Sigmoid colon (tissue), 7 donors: ENCODE results near the gene TRAPPC3L. TPM values are rescaled to one million over a fixed set of nuclear protein-coding genes. Genes with fewer than 3 reads are reported as not detected.

Source experiments
- DNase-seq: peaks from one replicate; pipeline ENCODE4 v3.0.0-alpha.2; 2019
- H3K27ac ChIP-seq, 4 donors: fragments of 200-600 bp; sonication (generic); one replicate each; pipeline ENCODE4 v1.5.1; 2016 to 2019; ENCODE audit warnings: mild to moderate bottlenecking in 1 of 4
- H3K27me3 ChIP-seq, 3 donors: fragments of 200-600 bp; sonication (generic); one replicate each; pipeline ENCODE4 v1.5.1; 2019; ENCODE audit warnings: mild to moderate bottlenecking in 1 of 3
- H3K36me3 ChIP-seq, 4 donors: fragments of 200-600 bp; sonication (generic); one replicate each; pipeline ENCODE4 v1.5.1; 2016 to 2019
- H3K4me1 ChIP-seq, 4 donors: fragments of 200-600 bp; sonication (generic); one replicate each; pipeline ENCODE4 v1.5.1; 2017 to 2019
- H3K4me3 ChIP-seq, 4 donors: fragments of 200-600 bp; sonication (generic); one replicate each; pipeline ENCODE4 v1.5.1; 2017 to 2019; ENCODE audit warnings: mild to moderate bottlenecking in 2 of 4, moderate library complexity in 1 of 4
- H3K9me3 ChIP-seq, 4 donors: fragments of 200-600 bp in 3 of 4; sonication (generic) in 3 of 4; one replicate each; pipeline versions ENCODE4 v1.5.1 to v1.6.1; 2013 to 2019
- CTCF ChIP-seq, 4 experiments: fragments of 450-650 bp in 3 of 4; fragments of 200-600 bp in 1 of 4; IDR thresholded peaks; one replicate each; pipeline ENCODE4 v1.5.1; 2016 to 2019; ENCODE audit warnings: antibody characterized with exemption in 4 of 4, mild to moderate bottlenecking in 3 of 4, moderate library complexity in 2 of 4
- EP300 ChIP-seq, 4 donors: sonication (generic); formaldehyde crosslinking; IDR thresholded peaks; one replicate each; pipeline ENCODE4 v1.6.1; 2017; ENCODE audit warnings: antibody characterized with exemption in 4 of 4
- POLR2A ChIP-seq, 2 donors: fragments of 450-650 bp; IDR thresholded peaks; one replicate each; pipeline ENCODE4 v1.6.1; 2016; ENCODE audit warnings: antibody characterized with exemption in 2 of 2, mild to moderate bottlenecking in 2 of 2, moderate library complexity in 2 of 2
- POLR2AphosphoS5 ChIP-seq, 4 donors: sonication (generic); formaldehyde crosslinking; IDR thresholded peaks; one replicate each; pipeline ENCODE4 v1.6.1; 2017; ENCODE audit warnings: antibody characterized with exemption in 4 of 4
- WGBS, 2 donors: extraction: QIAGEN DNeasy Blood & Tissue Kit; methylation state at CpG; one replicate each; pipeline ENCODE4 v1.1.7; 2013; 5-methylcytosine and 5-hydroxymethylcytosine counted together
- intact Hi-C: fragments of 100-400 bp; cut with DNase I; formaldehyde crosslinking; loops from one replicate; pipeline ENCODE4 v1.15.1; 2023
- polyA plus RNA-seq, 3 donors: library from polyadenylated mRNA; stranded (reverse); fragments of 200-250 nt; gene quantifications; one replicate each; pipeline ENCODE4 v1.2.3, GENCODE V29; 2013
- total RNA-seq, 4 donors: library from RNA; depleted of rRNA; stranded (reverse); fragments of >200 nt; gene quantifications; one replicate each; pipeline ENCODE4 v1.1.0, GENCODE V29; 2016
- donor health status: healthy with polysubstance abuse.
- donor health status: Bipolar disorder and iron deficiency.
- donor health status: healthy.

The TRAPPC3L gene
- not detected for total RNA-seq
- not detected for polyA plus RNA-seq

DNA sequence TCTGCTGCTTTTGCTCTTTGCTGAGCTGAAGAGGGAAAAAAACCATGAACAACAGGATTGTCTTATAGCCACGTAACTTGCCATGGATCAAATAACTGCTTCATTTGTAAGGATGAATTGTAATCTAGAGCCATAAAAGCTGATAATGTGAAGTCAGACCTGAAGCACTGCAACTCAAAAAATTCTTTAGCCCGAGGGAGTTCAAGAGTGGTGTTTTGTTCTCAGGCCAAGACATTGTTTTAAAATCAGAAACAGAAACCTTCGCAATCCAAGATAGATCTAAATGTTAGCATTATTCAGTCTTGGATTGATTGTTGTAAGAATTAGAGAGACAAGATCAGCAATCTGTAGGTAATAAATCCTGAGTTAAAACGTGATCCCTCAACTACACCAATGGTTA is at the start of gene TRAPPC3L:
TRAPPC3L (minus strand) TSS at position 34 of the 400 bp plus-strand sequence. CDS start 170 bp downstream, outside the sequence.
- H3K36me3 ChIP-seq = no peaks in the 10 kb centered on the region
- H3K9me3 ChIP-seq = no peaks in the 10 kb centered on the region
- TF ChIP-seq EP300 (IDR thresholded peaks at IDR 0.05) (no peak), POLR2AphosphoS5 (IDR thresholded peaks at IDR 0.05) (no peak), POLR2A (IDR thresholded peaks at IDR 0.05) (no peak), CTCF (IDR thresholded peaks at IDR 0.05) (no peak)
- H3K4me1 ChIP-seq = no peaks in the 10 kb centered on the region
- H3K27ac ChIP-seq = no peak within 1 kb of the TSS
- WGBS, 2 donors = 35 to 63% methylated on average over 4 of the region's 4 CpGs
- H3K4me3 ChIP-seq = no peak within 1 kb of the TSS
- intact Hi-C loops = no loop called here
- H3K27me3 ChIP-seq = no peaks in the 10 kb centered on the region
- DNase-seq = no peak

DNA sequence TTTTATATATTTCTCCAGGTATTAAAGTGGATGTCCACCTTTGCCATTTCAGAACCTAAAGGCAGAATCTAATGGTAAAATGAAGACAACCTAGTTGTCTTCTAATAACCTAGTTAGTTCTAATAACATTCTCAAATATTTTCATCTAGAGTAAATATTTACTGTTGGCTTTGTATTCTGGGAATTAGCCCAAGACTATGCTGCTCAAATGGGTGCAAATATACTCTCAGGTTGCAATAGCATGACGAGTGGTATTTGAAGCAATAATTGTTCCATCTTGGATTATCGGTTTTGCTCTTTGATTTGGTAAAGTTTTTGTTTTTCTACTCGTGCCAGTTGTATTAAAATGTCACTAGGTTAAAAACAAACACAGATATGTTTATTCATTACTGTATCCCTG is 49.8 kb upstream of the TRAPPC3L start:
- H3K4me3 ChIP-seq = no peak overlapping the region
- no peak for TF ChIP-seq POLR2A (IDR thresholded peaks at IDR 0.05)
- TF ChIP-seq POLR2AphosphoS5 (IDR thresholded peaks at IDR 0.05) = no peak
- TF ChIP-seq EP300 (IDR thresholded peaks at IDR 0.05) = no peak
- no peak for TF ChIP-seq CTCF (IDR thresholded peaks at IDR 0.05)
- H3K27me3 ChIP-seq = no peaks in the 10 kb centered on the region
- H3K27ac ChIP-seq = no peak overlapping the region
- no peaks in the 10 kb centered on the region for H3K4me1 ChIP-seq
- 83 to 89% methylated on average over 3 of the region's 3 CpGs for whole genome bisulfite sequencing, 2 donors
- no peak for DNase-seq
- no peaks in the 10 kb centered on the region for H3K9me3 ChIP-seq
- H3K36me3 ChIP-seq = peaks cover 12 to 69% (median 31%) of the 10 kb centered on the region in 4 donors
- intact Hi-C loops = no loop called here

DNA sequence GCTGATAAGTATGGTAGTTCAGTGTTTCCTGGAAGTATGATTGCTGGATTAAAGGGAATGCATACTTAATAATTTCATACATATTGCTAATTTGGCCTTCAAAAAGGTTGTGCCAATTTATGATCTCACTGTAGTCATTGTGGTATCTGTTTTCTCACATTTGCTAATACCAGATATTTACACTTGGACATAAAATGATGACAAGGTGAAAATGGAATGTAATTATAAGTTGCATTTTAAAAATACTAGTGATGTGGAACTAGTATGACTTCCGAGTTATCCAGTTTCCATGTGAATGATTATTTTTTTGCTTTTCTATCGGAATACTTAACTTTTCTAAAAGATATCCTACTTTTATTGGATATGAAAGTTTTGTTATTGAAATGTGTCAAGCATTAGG is 41.3 kb upstream of the TRAPPC3L start:
- Histone ChIP-seq H3K4me1 (no peaks in the 10 kb centered on the region), H3K4me3 (no peak overlapping the region), H3K36me3 (peaks cover 7 to 73% (median 26%) of the 10 kb centered on the region in 4 donors), H3K9me3 (no peaks in the 10 kb centered on the region), H3K27ac (no peak overlapping the region), H3K27me3 (no peaks in the 10 kb centered on the region)
- 94 to 96% methylated on average over 2 of the region's 2 CpGs for WGBS, 2 donors
- DNase-seq = no peak
- intact Hi-C loops = no loop called here
- TF ChIP-seq EP300 (IDR thresholded peaks at IDR 0.05) = no peak
- TF ChIP-seq POLR2AphosphoS5 (IDR thresholded peaks at IDR 0.05) = no peak
- TF ChIP-seq CTCF (IDR thresholded peaks at IDR 0.05) = no peak
- TF ChIP-seq POLR2A (IDR thresholded peaks at IDR 0.05) = no peak

DNA sequence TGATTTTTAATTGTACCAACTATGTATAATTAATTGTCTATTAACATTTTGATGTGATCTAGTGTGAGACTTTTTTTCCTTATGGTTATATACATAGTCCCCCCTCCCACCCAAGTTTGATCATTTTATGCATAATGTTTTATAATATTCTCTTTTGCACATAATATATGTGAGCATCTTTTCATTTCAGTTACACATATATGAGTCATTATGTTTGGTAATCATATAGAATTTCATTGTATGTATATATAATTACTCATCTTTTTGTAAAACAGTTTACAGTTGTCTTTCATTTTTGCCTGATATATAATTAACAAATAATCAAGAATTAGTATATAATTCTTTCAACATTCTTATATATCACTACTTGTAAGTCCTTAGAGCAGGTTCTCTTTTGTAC is 40.8 kb upstream of the TRAPPC3L start:
- Histone ChIP-seq H3K9me3 (no peaks in the 10 kb centered on the region), H3K4me1 (no peaks in the 10 kb centered on the region), H3K27ac (no peak overlapping the region), H3K4me3 (no peak overlapping the region), H3K36me3 (peaks cover 2 to 73% (median 23%) of the 10 kb centered on the region in 4 donors), H3K27me3 (no peaks in the 10 kb centered on the region)
- no peak for TF ChIP-seq POLR2A (IDR thresholded peaks at IDR 0.05)
- TF ChIP-seq CTCF (IDR thresholded peaks at IDR 0.05) = no peak
- no peak for TF ChIP-seq EP300 (IDR thresholded peaks at IDR 0.05)
- TF ChIP-seq POLR2AphosphoS5 (IDR thresholded peaks at IDR 0.05) = no peak
- intact Hi-C loops = no loop called here
- DNase-seq = no peak

DNA sequence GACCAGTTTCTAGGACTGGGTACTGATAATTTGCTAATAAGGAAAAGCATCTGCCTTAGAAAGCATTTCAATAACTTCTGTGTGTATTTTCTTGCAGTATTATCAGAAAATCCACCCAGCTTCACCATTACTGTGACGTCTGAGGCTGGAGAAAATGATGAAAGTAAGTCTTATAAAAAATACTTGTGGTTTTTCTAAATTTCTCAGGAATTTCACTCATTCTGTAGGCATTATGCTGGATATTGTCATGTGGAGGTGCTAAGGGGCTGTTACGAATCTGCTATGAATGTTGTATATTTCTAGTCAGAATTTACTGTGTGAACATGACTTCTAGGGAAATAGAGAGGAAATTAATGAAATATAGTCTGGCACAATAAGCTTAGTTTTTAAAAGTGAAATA is 34.7 kb upstream of the TRAPPC3L start:
- H3K27me3 ChIP-seq = no peaks in the 10 kb centered on the region
- no peak overlapping the region for H3K4me3 ChIP-seq
- WGBS, 2 donors = 92% methylated on average over 2 of the region's 2 CpGs
- TF ChIP-seq EP300 (IDR thresholded peaks at IDR 0.05) = no peak
- no peak for TF ChIP-seq POLR2A (IDR thresholded peaks at IDR 0.05)
- no peak for TF ChIP-seq POLR2AphosphoS5 (IDR thresholded peaks at IDR 0.05)
- no peak for TF ChIP-seq CTCF (IDR thresholded peaks at IDR 0.05)
- H3K36me3 ChIP-seq = peaks cover 0 to 58% (median 7%) of the 10 kb centered on the region in 4 donors
- H3K4me1 ChIP-seq = peaks cover 0 to 19% (median 10%) of the 10 kb centered on the region in 4 donors
- H3K9me3 ChIP-seq = no peaks in the 10 kb centered on the region
- H3K27ac ChIP-seq = no peak overlapping the region
- DNase-seq = no peak
- intact Hi-C loops = no loop called here
